Activated CD4-positive, alpha-beta T cell treated with anti-CD3 and anti-CD28 coated beads for 48 hours (primary cell): ENCODE results near the gene NXPH3.

ENCODE experiments used
- DNase-seq: peaks from one replicate; pipeline ENCODE4 v3.0.0-alpha.2; 2020

NXPH3 gene

DNA sequence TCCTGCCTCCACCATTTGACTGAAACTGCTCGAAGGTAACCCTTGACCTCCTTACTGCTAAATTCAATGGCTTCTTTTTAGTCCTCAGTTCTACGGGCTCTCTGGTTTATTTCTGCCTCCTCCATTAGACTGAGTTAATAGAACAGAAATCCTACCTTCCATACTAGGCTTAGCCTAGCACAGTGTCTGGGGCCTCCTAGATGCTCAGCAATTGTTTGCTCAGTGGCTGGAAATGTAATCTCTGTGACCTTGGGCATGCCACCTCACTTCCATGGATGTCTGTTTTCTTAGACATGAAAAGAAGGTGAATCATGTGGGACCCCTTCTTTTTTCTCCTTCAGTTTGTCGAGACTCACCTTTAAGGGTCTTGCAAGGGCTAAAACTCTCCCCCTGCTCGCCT lies 19.7 kb downstream of the NXPH3 start:
- no peak for DNase-seq

DNA sequence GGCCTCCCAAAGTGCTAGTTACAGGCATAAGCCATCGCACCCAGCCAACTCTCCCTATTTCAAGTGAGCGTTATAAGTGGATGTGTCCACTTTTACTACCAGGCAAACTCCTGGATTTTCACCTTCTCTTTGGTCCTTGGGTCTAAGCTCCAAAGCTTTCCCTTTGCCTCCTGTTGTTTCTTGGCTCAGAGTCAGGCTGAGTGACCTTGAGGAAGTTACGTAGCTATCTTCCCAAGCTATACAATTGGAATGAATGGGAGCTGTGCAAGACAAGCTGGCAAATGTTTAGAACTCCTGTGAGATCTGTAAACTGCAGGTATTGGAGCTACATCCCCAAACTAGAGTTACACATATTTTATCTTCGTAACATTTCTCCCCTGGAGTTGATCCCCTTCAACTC lies 20.3 kb downstream of the NXPH3 start:
- DNase-seq, result no peak

DNA sequence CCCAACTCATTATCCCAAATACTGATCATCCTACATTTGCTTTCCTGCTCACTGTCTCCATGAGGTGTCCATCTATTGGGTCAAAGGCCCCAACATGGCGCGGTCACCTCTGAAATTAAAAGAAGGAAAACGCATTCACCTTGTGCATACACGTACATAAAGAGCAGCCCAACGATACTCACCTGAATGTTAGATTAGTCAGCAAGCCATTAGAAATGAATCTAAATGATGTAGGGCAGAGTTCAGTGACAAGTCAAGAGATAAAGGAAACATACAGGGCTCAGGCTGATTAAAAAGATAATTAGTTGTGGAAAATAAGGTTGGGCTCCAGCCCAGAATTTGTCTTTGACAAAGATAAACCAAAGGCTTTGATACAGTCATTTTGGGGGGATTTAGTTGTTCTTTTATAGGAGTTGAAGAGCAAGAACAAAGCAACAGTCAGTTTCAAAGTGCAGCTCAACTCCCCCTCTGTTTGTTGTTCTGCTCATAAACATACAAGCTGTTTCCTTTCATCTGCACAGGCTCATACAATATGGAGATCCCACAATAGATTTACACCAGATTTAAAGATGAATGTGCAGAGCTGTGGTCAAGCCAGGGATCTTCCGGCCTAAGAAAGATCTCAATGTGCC lies 21.1 kb downstream of the NXPH3 start:
- DNase-seq, result no peak

DNA sequence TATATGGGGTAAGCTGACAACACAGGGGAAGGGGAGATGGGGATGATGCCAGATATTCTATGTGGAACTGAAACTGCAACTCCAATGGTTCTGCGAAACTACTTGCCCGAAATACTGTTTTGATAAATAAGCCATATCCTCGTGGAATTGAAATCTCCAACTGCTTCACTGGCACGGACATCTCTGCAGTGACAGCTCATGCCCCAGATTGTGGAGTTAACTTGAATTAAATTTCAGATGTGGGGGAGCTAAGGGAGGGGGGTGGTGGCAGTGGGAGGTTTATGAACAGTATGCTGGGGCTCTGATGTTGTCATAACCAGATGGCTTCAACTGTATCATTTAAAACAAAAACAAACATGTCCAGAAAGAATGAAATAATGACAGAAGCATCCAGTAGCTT lies 21.8 kb downstream of the NXPH3 start:
- no peak for DNase-seq

DNA sequence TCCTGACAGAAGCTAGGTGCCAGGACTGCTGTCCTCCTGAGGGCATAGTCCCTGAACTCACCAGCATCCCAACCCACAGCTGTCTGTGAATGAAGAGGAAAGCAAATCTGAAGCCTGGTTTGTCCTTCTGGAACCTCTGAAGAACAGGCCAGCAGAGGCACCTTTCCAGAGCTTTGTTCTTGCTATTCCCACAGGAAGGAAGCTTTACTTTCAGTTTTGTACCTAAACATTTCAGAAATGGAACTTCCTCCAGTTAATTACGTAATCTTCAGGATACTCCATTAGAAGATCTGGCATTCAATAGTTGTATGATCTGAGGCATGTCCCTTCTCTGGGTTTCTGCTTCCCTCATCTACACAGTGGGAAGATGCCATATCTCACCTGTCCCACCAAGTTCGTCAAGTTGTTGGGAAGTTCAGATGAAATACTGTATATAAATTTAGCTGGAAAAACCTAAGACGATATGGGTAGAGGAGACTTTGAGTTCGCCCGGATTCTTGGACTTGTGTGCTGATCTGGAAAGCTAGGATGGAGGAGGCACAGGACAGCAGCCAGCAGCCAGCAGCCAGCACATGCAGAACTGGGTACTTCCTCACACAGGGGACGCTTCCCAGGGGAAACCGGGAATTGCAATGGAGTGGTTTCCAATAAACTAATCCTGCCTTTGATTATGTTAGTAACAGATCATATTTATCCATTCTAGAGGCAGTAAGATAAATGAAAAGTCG lies 22.4 kb downstream of the NXPH3 start:
- no peak for DNase-seq

DNA sequence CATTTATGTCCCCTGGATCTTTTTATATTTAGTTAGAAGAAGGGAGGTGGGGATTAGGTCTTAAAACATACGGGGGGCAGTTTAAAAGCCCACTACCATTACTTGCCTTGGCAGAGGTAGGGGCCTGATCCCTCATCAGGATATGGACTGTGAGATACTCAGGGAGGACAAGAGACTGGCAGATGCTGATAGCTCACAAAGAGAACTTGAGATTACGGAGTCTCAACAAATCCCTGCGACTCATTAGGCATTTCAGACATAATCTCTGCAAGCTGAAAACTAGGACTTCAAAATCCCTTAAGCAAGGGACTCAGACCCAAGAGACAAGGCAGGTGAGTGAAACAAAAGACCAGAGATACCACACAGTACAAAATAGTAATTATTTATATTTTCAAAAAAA lies 23.2 kb downstream of the NXPH3 start:
- DNase-seq, result no peak

DNA sequence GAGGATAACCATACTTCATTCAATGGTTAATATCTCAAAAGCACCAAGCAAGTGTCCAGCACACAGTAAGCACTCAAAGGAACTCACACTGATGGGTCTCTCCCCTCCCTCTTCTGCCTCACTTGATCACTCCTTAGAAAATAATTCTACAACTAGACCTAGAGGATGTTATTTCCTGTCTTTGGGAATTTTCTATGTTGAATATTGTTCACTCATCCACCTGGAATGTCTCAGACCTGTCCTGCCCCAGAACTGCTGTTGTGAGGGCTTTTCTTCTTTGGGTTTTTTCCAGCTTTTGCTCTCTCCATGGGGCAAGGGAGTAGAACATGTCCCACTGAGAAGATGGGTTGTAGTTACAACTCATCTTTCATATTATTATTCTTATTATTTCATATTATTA lies 25.3 kb downstream of the NXPH3 start:
- DNase-seq, result no peak

DNA sequence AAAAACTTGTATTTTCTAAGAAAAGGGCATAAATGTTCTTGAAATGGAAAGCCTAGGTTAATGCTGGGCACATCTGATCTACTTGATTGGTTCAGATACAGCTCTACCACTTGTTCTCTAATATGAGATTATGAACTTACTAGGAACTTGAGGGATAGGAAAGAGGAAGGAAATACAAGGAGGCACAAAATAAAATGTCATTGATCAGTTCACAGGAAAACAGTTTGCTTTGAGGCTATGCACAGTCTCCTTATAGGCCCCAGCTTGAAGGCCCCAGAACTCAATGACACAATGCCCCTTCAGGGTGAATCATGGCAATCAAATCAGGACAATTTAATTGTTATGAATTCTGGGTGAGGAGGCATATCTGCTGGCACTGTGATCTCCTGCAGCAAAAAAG lies 27.1 kb downstream of the NXPH3 start:
- DNase-seq, result no peak

DNA sequence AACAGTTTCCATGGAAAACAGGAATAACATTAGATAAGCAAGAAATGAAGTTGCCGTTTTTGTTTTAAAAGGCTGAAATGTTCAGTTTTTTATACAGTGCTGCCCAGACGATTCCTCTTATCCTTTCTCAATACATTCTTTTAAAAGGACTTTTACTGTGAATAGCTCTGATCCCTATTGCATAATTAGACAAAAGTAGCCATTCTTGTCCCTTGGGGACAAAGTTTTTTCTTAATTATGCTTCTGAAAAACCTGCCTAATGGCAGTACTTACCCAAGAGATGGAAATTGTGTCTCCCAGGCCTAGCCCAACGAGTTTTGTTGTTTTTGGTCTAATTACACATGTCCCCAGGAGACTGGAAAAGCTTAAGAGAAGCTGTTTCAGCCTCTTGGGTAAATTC lies 27.6 kb downstream of the NXPH3 start:
- DNase-seq, result no peak

DNA sequence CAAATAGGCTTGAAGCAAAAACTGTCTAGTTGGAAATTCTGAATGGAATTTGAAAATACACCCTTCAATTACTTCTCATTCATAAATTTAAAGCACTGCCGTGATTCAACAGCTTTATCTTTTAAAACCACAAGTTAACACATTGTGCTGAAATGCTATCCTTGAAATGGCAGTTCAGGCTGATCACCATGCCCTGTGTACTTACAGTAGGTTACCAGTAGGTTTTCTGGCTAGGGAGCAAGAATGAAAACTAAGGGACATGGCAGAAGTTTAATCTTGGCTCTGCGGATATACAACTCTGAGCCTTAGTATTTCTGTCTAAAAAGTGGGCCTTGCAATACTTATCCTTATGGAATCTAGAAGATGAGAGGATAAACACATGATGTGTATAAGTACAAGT lies 28.0 kb downstream of the NXPH3 start:
- DNase-seq, result no peak

DNA sequence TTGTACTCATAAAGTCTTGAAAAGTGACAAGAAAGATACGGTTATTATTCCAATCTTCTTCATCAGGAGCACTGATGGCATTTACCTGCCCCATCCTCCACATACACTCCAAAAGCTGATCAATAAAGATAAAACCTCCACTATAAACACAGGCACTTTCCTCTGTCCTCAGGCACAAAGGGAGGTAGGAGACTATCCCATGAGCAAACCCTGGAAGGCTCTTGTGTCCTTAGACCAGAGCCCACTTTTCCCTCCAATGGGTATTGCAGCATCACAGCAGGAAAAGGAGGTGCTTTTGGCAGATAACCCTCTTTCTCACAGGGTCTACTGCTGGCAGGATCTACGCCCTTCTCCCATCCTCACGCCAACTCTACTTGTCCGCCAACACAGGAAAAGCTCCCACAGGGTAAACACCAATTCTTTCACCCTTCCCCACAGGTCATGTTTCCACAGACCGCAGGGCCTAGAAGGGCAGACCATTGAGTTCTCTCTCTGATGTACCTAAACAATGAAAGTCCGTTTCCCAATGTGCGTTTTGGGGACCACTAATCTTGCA lies 28.7 kb downstream of the NXPH3 start:
- DNase-seq, result no peak

DNA sequence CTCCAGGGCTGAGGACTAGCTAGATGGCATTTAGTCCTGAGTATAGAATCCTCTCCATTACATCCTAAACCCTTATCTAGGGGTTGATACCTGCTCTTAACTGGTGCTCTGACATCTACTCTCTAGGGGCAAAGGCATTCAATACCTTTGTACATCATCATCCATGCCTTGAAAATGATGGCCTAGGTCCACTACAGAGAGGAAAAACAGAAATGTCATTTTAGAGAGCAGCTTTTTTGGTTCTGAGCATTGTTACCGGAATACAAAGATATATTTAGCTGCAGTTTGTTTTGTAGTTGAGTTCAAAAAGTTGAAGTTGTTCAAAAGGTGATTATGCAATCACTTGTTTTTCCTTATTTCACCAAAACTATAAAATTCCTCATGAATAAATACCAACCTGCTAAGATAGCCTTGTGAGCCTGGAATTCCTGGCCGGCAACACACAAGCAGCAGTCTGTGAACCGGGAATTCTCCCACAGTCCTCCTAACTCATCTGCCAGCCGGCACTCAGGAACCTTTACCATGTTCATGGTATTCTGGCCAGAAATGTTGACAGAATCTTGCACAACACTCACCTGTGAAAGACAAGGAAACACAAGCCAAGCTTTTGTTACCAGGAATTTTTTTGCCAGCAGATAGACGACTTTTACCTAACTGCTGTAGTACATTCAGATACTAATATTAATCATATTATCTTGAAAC lies 35.4 kb downstream of the NXPH3 start:
- no peak for DNase-seq

DNA sequence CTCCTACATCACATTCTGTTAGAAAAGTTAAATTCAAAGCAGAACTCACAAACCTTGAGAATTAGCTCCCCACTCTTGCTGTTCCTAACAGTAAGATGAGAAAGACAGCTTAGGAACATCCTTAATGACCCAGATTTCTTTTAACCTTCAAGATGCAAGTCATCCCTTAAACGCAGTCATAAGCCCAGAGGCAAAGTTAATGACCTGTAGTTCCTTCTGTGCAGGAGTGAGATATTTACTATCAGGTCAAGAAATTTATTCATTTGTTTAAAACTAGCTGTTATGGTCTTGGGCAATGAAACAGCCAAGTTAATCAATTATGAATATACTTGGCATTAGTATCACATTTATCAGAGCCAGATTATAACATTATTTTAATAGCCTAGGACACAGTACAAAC lies 37.1 kb downstream of the NXPH3 start:
- DNase-seq, result no peak

DNA sequence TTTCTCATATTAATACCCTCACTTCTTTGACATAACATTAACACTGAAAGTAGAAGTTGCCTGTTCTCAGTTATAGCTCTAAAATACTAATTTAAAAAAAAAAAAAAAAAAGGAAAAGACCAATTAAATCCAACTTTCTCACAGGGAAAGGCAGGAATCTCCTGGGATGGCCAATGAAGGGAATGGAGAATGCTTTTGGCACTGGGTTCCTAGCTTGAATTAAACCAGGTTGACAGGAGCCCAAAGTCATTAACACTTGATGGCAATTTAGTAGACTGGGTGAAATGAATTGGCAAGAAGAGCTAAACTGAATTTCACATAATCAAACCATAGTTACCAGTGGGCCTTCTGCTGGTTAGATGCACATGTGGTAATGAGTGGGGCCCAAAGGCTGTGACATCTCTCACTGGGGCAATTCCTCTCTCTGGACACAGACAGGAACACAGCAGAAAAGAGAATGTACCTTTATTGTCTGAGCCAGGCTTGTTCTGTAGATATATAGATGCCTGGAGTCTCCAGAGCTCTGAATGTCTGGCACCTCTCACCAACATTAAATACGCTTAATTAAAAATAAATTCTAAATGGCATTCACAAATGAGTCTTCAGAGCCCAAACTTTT lies 37.6 kb downstream of the NXPH3 start:
- no peak for DNase-seq

DNA sequence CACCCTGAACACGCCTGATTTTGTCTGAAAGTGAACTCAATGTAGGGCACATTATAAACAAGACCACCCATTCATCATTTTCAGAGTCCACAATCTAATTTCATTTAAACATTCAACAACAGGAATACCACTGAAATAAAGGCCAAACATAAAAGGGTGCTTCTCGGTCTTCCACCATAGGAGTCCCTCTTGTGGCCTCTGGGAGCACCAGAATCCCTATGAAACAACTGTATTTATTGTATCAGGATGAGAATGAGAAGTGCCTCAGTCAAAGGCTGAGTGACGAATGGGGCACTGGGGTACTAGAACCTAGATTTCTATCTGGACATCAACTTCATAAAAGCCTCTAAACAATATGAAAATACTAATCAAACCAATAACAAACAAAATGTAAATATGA lies 40.4 kb downstream of the NXPH3 start:
- no peak for DNase-seq

DNA sequence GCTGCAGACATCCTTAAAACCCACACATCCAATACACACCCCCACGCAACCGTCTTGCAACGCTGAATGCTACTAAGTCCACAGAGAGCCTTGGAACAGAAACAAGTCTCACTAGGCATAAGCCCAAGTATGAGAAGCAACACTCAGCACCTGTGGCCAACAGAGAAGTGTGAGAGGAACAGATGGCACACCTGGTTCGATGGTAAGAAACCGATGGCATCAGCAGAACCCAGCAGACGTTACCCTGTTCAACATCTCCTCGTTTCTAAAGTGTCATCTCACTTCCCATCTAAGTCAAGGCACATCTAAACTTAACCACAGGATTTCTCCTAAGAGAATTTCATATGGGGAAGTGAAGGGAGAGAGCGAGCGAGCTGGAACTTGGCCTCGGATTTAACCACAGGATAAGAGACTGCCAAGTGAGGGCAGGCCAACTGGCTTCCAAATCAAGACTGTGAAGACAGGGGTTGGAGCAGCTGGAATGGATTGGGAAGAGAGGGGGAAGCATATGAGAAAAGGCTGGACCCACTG lies 41.0 kb downstream of the NXPH3 start:
- DNase-seq, result no peak

DNA sequence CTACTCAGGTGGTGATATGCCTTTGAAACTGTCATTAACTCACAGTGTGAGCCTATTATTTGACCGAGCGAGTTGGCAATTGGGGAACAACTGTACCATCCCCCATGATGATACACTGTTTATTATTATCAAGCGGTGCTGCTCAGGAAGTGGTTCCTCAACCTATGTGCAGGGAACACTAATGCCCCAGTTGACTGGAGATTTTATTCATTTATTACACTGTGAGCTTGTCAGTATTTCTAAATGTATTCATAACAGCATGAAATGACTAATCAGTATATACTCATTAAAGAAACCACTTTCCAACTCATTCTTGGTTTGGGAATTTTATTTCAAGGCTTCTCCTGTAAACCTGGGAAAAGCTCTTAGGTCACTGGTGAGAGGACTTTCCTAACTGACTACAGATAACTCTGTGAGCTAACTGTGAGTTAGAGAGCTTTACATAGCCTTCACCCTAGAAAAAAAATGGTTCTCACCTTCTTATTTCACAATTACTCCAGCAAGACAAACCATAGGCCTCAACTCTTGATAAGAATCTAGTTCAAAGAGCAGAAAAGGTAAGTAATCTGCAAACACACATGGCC lies 42.4 kb downstream of the NXPH3 start:
- DNase-seq, result no peak

DNA sequence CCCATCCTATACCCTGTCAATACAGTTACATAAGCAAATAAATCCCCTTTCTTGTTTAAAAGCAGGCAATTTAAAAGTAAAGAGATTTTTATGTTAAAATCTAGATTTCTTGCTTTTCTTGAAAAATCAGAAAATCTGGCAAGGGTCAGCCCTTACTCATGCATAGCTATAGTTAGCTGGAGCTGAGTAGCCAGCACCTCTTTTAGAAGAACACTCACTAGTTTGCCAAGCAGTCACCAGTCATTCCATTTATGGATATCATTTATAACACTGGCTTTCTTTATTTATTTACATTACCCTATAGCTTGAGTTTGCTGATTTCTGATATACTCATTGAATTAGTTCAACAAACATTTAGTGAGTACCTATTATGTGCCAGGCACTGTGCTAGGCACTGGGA lies 45.7 kb downstream of the NXPH3 start:
- DNase-seq, result no peak

DNA sequence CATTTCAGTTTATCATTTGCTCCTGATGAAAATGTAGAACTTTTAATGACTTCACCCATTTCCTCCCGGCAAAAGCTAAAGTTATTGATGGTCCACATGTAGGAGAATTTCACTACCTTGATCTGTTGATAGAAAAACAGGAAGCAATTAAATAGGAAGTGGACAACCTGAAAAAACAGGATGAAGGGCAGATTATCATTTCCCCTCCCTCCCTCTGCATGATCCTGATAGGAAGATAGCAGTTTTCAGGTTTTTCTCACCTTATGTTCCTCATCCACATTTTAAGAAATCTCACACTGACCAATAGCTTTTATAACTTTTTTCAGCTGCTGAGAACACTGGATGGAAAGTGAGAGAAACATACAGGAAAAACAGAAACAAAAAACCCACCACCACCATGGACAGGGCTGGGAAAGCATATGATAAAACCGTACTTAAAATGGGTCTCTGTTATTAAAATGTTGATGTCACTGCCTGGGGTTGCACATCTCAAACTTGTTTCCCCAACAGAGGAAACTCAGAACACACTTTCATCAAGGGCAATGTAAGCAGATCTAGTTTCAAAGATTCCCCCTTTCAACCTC lies 46.4 kb downstream of the NXPH3 start:
- no peak for DNase-seq

DNA sequence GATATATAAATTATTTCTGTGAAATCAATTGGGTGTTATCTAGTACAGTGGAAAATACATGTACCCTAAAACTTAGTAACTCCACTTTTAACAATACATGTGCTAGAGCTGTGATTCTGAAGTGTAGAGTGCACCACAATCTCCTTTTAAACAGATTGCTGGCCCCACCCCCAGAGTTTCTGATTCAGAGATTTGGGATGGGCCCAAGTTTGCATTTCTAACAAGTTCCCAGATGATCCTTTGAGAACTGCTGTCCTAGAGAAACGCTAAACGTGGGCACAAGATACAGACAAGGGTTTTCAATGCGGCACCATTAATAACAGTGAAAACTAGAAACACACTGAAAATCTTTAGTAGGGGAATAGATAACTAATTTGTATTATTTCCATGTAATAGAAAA lies 49.2 kb downstream of the NXPH3 start:
- no peak for DNase-seq

DNA sequence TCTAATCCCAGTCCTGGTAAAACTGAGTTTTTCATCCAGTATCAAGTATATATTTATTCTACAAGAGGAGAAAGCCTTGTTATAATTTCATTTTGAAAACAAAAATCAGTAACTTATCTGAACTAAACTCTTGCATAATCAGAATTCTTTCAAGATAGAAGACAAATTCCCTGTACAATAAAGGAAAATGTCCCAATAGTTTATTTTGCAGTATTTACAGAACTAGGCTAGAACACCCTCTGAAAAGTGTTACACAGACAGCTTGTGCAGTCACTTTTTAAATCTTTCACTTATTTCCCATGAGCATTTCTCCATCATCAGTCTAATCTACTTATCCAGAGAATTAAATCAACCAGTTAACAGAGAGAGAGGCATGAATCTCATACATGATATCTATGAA lies 53.8 kb downstream of the NXPH3 start:
- no peak for DNase-seq

DNA sequence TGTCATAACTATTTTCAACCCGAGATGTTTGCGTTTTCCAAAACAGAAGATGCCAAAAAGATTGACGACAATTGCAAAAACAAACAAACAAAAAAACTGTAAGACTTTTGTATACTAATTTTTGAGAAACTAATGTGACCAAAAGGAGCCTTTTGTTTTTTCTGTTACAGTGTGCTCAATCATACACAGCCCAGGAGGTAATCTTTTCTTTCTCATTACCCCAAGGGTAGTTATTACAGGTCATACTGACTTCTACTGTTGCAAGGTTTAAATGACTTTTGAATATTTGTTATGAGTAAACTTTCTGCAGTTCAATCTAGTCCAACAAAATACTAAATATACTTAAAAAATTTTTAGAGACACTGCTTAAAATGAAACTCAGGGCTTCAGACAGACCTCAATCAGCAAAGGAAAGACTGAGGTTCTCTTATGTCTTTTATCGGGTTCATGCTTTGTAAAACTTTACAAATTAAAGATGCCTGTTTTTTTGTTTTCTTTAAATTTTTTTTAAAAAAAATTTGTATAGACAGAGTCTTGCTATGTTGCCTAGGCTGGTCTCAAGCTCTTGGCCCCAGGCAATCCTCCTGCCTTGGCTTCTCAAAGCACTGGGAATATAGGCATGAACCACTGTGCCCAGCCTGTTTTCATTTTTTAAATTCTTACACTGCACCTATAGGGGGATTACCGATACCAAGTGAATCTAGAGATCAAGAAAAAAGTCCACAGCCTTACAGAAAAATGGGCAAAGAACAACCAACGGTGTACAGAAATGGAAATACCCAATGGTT lies 54.6 kb downstream of the NXPH3 start:
- DNase-seq, result no peak
